Neural progenitor cell (in vitro differentiated cells): ENCODE measurements around the gene DNAJC3. TPM values are rescaled to one million over a fixed set of nuclear protein-coding genes. Genes with fewer than 3 reads are reported as not detected.
"Not testable (repeated sequence)": the region's sequence is repeated elsewhere in the genome, so short reads cannot be mapped to it uniquely, and the experiment has no call there.

Experiments used
- DNase-seq: peaks from one replicate; pipeline ENCODE4 v3.0.0-alpha.2; 2016; ENCODE audit warnings: low spot score
- H2AFZ ChIP-seq: fragments of 200-600 bp; sonication (generic); replicated peaks from 2 replicates; pipeline ENCODE4 v1.6.1; 2016; ENCODE audit warnings: antibody characterized with exemption
- H3F3A ChIP-seq: fragments of 200-600 bp; sonication (generic); 2 replicates; pipeline ENCODE4 v1.6.1; 2016; ENCODE audit warnings: antibody characterized with exemption, low read depth
- H3K27ac ChIP-seq: fragments of 200-600 bp; sonication (generic); 2 replicates; pipeline ENCODE4 v1.5.1; 2016; ENCODE audit warnings: mild to moderate bottlenecking
- H3K27me3 ChIP-seq: fragments of 200-600 bp; sonication (generic); 2 replicates; pipeline ENCODE4 v1.6.1; 2016; ENCODE audit warnings: mild to moderate bottlenecking, moderate library complexity
- H3K36me3 ChIP-seq: fragments of 200-600 bp; sonication (generic); 2 replicates; pipeline ENCODE4 v1.5.1; 2016
- H3K4me1 ChIP-seq: fragments of 200-600 bp; sonication (generic); 2 replicates; pipeline ENCODE4 v1.6.1; 2016; ENCODE audit warnings: mixed run types
- H3K4me2 ChIP-seq: fragments of 200-600 bp; sonication (generic); 2 replicates; pipeline ENCODE4 v1.6.1; 2016
- H3K4me3 ChIP-seq: fragments of 200-600 bp; sonication (generic); 2 replicates; pipeline ENCODE4 v1.5.1; 2016
- H3K79me2 ChIP-seq: fragments of 200-600 bp; sonication (generic); 2 replicates; pipeline ENCODE4 v1.6.1; 2016; ENCODE audit warnings: low read depth
- H3K9ac ChIP-seq: fragments of 200-600 bp; sonication (generic); 2 replicates; pipeline ENCODE4 v1.6.1; 2016
- H3K9me3 ChIP-seq: fragments of 200-600 bp; sonication (generic); 2 replicates; pipeline ENCODE4 v1.5.1; 2016; ENCODE audit warnings: low read depth
- H4K20me1 ChIP-seq: fragments of 200-600 bp; sonication (generic); 2 replicates; pipeline ENCODE4 v1.6.1; 2016; ENCODE audit warnings: low read depth
- H3K27ac Mint-ChIP-seq: 3 replicates; pipeline ENCODE4 v1.8.0; 2021; ENCODE audit warnings: mixed read lengths
- H3K27me3 Mint-ChIP-seq: 2 replicates; pipeline ENCODE4 v1.8.0; 2022; ENCODE audit warnings: low read depth, mild to moderate bottlenecking, inconsistent platforms, moderate library complexity, mixed read lengths; ENCODE audit not compliant: insufficient read depth
- H3K36me3 Mint-ChIP-seq: 3 replicates; pipeline ENCODE4 v1.8.0; 2021; ENCODE audit warnings: mixed read lengths
- H3K4me1 Mint-ChIP-seq: 3 replicates; pipeline ENCODE4 v1.8.0; 2021; ENCODE audit warnings: mixed read lengths
- H3K4me3 Mint-ChIP-seq: 3 replicates; pipeline ENCODE4 v1.8.0; 2021; ENCODE audit warnings: mild to moderate bottlenecking, moderate library complexity, mixed read lengths
- H3K9me3 Mint-ChIP-seq: 3 replicates; pipeline ENCODE4 v1.8.0; 2020; ENCODE audit warnings: mixed read lengths
- EZH2 ChIP-seq: fragments of 200-600 bp; sonication (generic); IDR thresholded peaks from 2 replicates; pipeline ENCODE4 v1.6.1; 2017; ENCODE audit warnings: antibody characterized with exemption, mild to moderate bottlenecking, moderate library complexity
- EZH2phosphoT487 ChIP-seq: fragments of 200-600 bp; sonication (generic); IDR thresholded peaks from 2 replicates; pipeline ENCODE4 v1.6.1; 2017; ENCODE audit warnings: antibody characterized with exemption
- total RNA-seq: library from RNA; depleted of rRNA; stranded (reverse); fragments of >200 nt; gene quantifications from 2 replicates; pipeline ENCODE4 v1.2.3, GENCODE V29; 2015; ENCODE audit warnings: low replicate concordance
- TF ChIP-seq, protein P1 (sequence below): fragments of 200-600 bp; sonication (generic); IDR thresholded peaks from 2 replicates; pipeline ENCODE4 v1.5.1; 2017; ENCODE audit warnings: antibody characterized with exemption, mild to moderate bottlenecking

Gene DNAJC3
- total RNA-seq, 1 donor from 2014 or later: 17.3 TPM

DNA sequence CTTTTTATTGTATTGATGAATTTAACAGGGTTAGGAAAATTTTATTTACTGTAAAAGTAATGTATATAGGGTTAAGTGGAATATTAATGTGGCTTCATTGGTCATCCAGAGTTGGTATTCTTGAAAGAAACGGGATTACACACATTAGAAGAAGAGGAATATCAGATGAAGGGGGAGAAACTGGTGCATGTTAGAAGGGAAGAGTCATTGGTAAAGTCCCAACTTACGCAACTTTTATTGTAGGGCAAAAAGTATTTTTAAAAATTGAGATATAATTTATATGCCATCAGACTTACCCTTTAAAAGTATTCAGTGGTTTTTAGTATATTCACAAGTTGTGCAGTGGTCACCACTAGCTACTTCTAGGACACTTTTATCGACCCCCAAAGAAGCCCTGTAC, 47.3 kb downstream of the DNAJC3 start:
- no peaks in the 10 kb centered on the region for H3K9me3 Mint-ChIP-seq
- H3K27me3 ChIP-seq: no peaks in the 10 kb centered on the region
- no peaks in the 10 kb centered on the region for H4K20me1 ChIP-seq
- no peaks in the 10 kb centered on the region for H3K36me3 ChIP-seq
- no peak for DNase-seq
- no peak overlapping the region for H3K9ac ChIP-seq
- H3K27me3 Mint-ChIP-seq: no peaks in the 10 kb centered on the region
- no peak overlapping the region for H3K4me3 Mint-ChIP-seq
- H3K4me1 ChIP-seq: no peaks in the 10 kb centered on the region
- no peak overlapping the region for H3K4me2 ChIP-seq
- H3K4me1 Mint-ChIP-seq: no peaks in the 10 kb centered on the region
- peaks cover 10% of the 10 kb centered on the region for H3K36me3 Mint-ChIP-seq
- H2AFZ ChIP-seq: no peak overlapping the region
- no peaks in the 10 kb centered on the region for H3F3A ChIP-seq
- H3K27ac Mint-ChIP-seq: no peak overlapping the region
- H3K27ac ChIP-seq: no peak overlapping the region
- H3K9me3 ChIP-seq: no peaks in the 10 kb centered on the region
- H3K79me2 ChIP-seq: no peaks in the 10 kb centered on the region
- TF ChIP-seq EZH2 (no peak), EZH2phosphoT487 (no peak)
- TF ChIP-seq, protein P1, sequence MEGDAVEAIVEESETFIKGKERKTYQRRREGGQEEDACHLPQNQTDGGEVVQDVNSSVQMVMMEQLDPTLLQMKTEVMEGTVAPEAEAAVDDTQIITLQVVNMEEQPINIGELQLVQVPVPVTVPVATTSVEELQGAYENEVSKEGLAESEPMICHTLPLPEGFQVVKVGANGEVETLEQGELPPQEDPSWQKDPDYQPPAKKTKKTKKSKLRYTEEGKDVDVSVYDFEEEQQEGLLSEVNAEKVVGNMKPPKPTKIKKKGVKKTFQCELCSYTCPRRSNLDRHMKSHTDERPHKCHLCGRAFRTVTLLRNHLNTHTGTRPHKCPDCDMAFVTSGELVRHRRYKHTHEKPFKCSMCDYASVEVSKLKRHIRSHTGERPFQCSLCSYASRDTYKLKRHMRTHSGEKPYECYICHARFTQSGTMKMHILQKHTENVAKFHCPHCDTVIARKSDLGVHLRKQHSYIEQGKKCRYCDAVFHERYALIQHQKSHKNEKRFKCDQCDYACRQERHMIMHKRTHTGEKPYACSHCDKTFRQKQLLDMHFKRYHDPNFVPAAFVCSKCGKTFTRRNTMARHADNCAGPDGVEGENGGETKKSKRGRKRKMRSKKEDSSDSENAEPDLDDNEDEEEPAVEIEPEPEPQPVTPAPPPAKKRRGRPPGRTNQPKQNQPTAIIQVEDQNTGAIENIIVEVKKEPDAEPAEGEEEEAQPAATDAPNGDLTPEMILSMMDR: no peak
- no peak overlapping the region for H3K4me3 ChIP-seq

DNA sequence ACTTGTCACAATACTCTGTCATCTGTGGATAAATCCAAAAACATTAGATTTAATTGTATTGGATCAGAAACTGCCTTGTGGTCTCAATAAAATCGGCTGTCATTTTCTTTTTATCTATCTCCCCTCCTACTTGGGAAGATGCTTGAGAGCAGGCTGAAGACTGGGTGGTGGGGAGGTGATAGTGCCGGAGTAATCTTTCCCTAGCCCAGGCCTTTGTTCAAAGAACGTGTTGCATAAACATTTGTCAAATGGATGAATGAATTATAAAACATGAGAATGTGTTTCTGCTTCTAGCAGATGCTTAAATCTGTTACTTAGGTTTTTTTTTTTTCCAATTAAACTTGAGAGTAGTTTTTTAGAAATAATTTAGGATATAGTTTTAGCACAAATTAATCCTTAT, 49.9 kb downstream of the DNAJC3 start:
- H3K79me2 ChIP-seq: no peaks in the 10 kb centered on the region
- TF ChIP-seq EZH2phosphoT487: no peak
- TF ChIP-seq, protein P1: no peak
- no peak overlapping the region for H3K4me3 Mint-ChIP-seq

DNA sequence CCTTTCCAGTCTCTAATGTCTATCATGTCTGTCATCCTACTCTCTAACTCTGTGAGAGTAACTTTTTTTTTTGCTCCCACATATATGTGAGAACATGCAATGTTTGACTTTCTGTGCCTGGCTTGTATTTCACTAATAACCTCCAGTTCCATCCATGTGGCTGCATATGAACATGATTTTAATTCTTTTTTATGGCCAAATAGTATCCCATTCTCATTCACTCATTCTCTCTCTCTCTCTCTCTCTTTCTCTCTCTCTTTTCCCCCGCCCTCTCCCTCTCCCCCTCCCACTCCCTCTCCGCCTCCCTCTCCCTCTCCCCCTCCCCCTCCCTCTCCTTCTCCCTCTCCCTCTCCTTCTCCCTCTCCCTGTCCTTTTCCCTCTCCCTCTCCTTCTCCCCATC, 52.0 kb downstream of the DNAJC3 start:
- no peak overlapping the region for H2AFZ ChIP-seq
- Mint-ChIP-seq H3K36me3 (peaks cover 21% of the 10 kb centered on the region), H3K9me3 (peaks cover 25% of the 10 kb centered on the region), H3K4me3 (no peak overlapping the region), H3K27me3 (no peaks in the 10 kb centered on the region), H3K4me1 (no peaks in the 10 kb centered on the region), H3K27ac (no peak overlapping the region)
- H3K79me2 ChIP-seq: peaks cover 11% of the 10 kb centered on the region
- TF ChIP-seq, protein P1: no peak
- TF ChIP-seq EZH2 (no peak), EZH2phosphoT487 (no peak)
- H3K4me2 ChIP-seq: no peak overlapping the region
- no peak overlapping the region for H3K9ac ChIP-seq
- no peaks in the 10 kb centered on the region for H3K27me3 ChIP-seq
- no peak overlapping the region for H3K27ac ChIP-seq
- no peak for DNase-seq
- H3F3A ChIP-seq: no peaks in the 10 kb centered on the region
- no peaks in the 10 kb centered on the region for H4K20me1 ChIP-seq
- no peak overlapping the region for H3K4me3 ChIP-seq
- no peaks in the 10 kb centered on the region for H3K4me1 ChIP-seq
- H3K36me3 ChIP-seq: no peaks in the 10 kb centered on the region
- peaks cover 17% of the 10 kb centered on the region for H3K9me3 ChIP-seq

More for the DNA sequence above, 49.9 kb downstream of the DNAJC3 start:
- Mint-ChIP-seq H3K9me3 (peaks cover 12% of the 10 kb centered on the region), H3K27me3 (no peaks in the 10 kb centered on the region), H3K36me3 (peaks cover 21% of the 10 kb centered on the region), H3K4me1 (no peaks in the 10 kb centered on the region), H3K27ac (no peak overlapping the region)
- Histone ChIP-seq H3K4me2 (no peak overlapping the region), H3K4me3 (no peak overlapping the region), H3K27ac (no peak overlapping the region), H3K9me3 (peaks cover under 1% of the 10 kb centered on the region), H3K9ac (no peak overlapping the region), H3K36me3 (no peaks in the 10 kb centered on the region), H3F3A (no peaks in the 10 kb centered on the region), H3K27me3 (no peaks in the 10 kb centered on the region), H2AFZ (no peak overlapping the region), H3K4me1 (no peaks in the 10 kb centered on the region), H4K20me1 (no peaks in the 10 kb centered on the region)
- no peak for DNase-seq

DNA sequence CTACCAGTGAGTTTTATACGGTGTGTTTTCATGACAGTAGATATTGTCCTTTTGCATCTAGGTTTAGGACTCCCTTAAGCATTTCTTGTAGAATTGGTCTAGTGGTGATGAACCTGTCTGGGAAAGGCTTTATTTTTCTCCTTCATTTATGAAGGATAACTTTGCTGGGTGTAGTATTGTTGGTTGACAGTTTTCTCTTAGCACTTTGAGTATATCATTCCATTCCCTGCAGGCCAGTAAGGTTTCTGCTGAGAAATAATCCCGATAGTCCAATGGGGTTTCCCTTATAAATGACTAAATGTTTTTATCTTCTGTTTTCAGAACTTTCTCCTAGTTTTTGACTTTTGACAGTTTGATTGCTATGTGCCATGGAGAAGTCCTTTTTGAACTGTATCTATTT, 57.2 kb downstream of the DNAJC3 start:
- Mint-ChIP-seq H3K36me3 (peaks cover 14% of the 10 kb centered on the region), H3K9me3 (peaks cover 31% of the 10 kb centered on the region), H3K4me1 (no peaks in the 10 kb centered on the region), H3K4me3 (no peak overlapping the region), H3K27ac (no peak overlapping the region), H3K27me3 (no peaks in the 10 kb centered on the region)
- Histone ChIP-seq H3K36me3 (no peaks in the 10 kb centered on the region), H3K9ac (no peak overlapping the region), H2AFZ (no peak overlapping the region), H3K9me3 (peaks cover 17% of the 10 kb centered on the region), H3K27me3 (no peaks in the 10 kb centered on the region), H3K4me3 (no peak overlapping the region), H3K27ac (no peak overlapping the region), H3K4me1 (no peaks in the 10 kb centered on the region), H3K4me2 (no peak overlapping the region), H4K20me1 (no peaks in the 10 kb centered on the region), H3K79me2 (peaks cover 13% of the 10 kb centered on the region), H3F3A (no peaks in the 10 kb centered on the region)
- no peak for DNase-seq
- TF ChIP-seq EZH2phosphoT487: no peak
- no peak for TF ChIP-seq EZH2
- TF ChIP-seq, protein P1: no peak

DNA sequence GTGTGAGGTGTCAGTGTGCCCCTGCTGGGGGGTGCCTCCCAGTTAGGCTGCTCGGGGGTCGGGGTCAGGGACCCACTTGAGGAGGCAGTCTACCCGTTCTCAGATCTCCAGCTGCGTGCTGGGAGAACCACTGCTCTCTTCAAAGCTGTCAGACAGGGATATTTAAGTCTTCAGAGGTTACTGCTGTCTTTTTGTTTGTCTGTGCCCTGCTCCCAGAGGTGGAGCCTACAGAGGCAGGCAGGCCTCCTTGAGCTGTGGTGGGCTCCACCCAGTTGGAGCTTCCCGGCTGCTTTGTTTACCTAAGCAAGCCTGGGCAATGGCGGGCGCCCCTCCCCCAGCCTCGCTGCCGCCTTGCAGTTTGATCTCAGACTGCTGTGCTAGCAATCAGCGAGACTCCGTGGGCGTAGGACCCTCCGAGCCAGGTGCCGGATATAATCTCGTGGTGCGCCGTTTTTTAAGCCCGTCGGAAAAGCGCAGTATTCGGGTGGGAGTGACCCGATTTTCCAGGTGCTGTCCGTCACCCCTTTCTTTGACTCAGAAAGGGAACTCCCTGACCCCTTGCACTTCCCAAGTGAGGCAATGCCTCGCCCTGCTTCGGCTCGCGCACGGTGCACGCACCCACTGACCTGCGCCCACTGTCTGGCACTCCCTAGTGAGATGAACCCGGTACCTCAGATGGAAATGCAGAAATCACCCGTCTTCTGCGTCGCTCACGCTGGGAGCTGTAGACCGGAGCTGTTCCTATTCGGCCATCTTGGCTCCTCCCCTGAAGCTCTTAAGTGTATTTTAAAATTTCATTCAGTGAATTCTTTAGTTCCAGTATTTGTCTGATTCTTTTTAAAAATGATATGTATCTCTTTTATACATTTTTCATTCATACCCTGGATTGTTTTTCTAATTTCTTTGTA, 63.4 kb downstream of the DNAJC3 start:
- H3K4me3 Mint-ChIP-seq, H3K27me3 Mint-ChIP-seq, H3K36me3 ChIP-seq, H3K79me2 ChIP-seq, H2AFZ ChIP-seq, H3K4me3 ChIP-seq, H3K36me3 Mint-ChIP-seq, H3K27ac Mint-ChIP-seq, H3K4me1 Mint-ChIP-seq, H3K9me3 ChIP-seq, H3K9me3 Mint-ChIP-seq, DNase-seq, H3K9ac ChIP-seq, H3K27me3 ChIP-seq, H3F3A ChIP-seq, H3K4me1 ChIP-seq, H3K27ac ChIP-seq, H4K20me1 ChIP-seq: not testable (repeated sequence)
- peak overlapping the region; percentile 22 for H3K4me2 ChIP-seq
